HG02852 (cell line): Measurements from ENCODE around the gene ZSCAN16.
"Not testable (repeated sequence)": the region's sequence is repeated elsewhere in the genome, so short reads cannot be mapped to it uniquely, and the experiment has no call there.

ENCODE experiments used
- ATAC-seq: cut with Tn5 transposase; IDR thresholded peaks from one replicate; pipeline ENCODE4 v1.9.1; 2021; ENCODE audit warnings: mild to moderate bottlenecking, moderate library complexity; ENCODE audit not compliant: unreplicated experiment

The ZSCAN16 gene

DNA sequence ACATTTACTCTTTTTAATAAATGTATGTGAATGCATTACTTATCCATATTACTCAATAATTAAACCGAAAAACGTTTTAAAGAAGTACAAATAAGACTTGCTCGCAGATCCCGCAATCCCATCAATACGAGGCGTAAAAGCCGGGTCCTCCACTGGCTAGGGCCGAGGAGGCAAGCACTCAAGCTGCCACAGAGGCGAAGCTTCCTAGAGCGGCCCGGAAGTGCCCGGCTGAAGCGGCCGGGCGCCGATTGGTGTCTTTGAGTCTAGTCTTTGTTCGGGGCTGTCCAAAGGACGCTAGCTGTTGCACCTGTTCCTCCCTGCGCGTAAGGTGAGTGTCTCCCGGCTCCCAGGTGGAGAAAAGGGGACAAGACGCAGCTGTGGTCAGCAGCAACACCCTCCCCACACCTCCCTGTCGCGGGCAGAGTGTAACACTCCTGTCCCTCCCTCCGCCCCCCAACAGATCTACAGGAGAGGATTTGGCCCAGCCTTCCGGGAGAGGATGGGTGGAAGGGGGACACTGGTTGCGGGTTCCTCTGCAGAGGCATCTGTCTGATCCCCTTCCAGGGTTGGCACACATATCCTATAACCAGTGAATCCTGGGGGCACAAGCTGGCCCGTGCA, at the start of gene ZSCAN16:
Gene ZSCAN16 (plus strand): TSS at position 260 of the 621 bp plus-strand sequence. CDS start 835 bp downstream, outside the sequence.
- ATAC-seq, result peak; percentile 98

DNA sequence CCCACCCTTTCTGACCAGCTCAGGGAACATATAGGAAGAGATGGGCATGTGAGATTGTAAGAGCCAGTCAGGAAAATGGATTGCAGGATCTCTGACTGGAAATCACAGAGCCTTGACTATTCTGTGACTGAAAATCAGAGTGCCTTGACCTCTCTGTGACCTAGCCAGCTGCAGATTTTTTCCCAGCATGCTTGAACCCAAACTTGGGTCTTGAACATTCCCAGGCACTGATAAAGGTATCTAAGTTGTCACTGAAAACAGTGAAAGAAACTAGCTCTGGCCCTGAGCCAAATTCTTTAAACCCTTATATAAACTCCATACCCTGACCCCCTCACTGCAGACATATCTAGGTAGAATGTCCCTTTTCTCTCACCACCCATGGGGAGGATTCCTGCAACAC, 46.4 kb upstream of the ZSCAN16 start:
- no peak for ATAC-seq

DNA sequence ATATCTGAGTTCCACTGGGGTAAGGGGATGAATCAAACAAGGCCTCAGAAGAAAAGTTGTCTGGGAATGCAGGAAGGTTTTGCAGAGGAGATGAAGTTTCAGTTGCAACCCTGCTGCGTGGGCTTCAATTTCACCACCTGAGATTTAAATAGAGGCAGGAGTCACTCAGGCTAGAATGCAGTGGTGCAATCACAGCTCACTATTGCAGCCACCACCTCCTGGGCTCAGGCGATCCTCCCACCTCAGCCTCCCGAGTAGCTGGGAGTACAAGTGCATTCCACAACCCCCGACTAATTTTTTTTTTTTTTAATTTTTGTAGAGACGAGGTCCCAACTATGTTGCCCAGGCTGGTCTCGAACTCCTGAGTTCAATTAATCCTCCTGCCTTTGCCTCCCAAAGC, 45.6 kb upstream of the ZSCAN16 start:
- ATAC-seq, result no peak

DNA sequence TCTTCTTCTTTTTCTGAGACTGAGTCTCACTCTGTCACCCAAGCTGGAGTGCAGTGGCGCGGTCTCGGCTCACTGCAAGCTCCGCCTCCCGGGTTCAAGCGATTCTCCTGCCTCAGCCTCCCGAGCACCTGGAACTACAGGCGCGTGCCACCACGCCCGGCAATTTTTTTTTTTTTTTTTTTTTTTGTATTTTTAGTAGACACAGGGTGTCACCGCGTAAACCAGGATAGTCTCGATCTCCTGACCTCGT, 44.1 kb upstream of the ZSCAN16 start, which contains the start of gene ZNF165:
Gene ZNF165 (plus strand): TSS at position 188 of the 250 bp plus-strand sequence. CDS start 4,913 bp downstream, outside the sequence.
- ATAC-seq, result peak; percentile 16

DNA sequence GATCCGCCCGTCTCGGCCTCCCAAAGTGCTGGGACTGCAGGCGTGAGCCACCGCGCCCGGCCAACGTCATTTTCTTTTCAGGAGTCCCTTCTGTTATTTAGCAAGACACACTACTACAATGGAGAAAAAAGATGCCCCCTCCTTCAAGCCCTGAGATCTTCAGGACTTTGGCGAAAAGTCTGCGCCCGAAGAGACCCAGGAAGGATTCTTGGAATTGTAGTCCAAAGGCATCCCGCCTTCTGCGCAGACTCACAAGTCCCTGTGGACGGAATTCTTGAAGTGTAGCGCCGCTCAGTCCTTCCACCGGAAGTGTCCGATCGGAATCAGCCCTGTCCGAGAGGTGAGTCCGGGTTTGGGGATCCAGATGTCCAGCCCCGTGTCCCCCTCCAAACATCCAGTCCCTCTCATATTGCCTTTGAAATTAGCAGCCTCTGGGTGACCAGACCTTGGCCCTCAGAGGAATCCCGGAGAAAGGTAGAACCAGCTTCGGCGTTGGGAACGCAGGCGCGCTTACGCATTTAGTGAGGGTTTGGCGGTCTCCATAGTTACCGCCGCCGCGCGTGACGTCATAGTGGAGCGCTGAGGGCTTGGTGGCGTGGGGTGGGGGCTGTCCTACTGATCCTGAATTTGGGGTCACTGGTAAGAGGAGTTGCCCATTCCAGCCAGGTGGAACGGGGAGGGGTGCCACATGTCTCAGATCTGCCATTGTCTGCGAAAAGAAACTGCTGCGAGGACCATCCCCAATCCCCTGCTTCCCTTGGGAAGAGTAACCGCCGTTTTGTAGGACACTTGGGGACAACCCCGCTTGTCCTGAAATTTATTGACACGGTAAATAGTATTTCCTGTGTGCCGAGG, 43.6 kb upstream of the ZSCAN16 start:
- ATAC-seq, result peak; percentile 72

DNA sequence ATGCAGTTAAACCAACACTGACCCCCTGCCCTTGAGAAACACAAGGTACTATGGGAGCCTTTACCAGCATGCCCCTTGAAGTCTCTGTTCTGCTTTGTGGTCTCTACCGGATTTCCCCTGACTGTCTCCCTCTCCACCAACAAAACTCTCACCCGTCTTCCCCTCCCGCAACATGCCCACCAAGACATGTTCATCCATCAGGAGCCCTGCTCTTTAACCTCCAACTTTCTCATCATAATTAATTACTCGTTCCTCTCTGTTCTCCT, 43.0 kb upstream of the ZSCAN16 start:
- peak; percentile 39 for ATAC-seq

DNA sequence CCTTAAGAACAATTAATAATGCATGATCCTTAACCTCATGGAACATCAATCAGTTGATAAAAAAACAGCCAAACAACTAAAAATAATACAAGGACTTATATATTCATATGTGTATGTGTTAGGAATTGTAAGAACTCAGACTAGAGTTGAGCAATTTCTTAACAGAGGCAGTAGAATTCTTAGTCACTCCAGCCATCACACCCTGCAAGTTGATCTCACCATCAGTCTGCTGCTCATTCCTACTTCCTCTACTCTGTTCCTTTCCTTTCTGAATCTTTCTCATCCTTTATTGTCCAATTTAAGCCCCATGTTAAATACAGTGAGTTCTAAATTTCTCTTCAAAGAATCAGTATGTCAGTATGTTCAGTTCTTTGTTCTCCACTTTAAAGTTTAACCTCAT, 41.5 kb upstream of the ZSCAN16 start:
- no peak for ATAC-seq

DNA sequence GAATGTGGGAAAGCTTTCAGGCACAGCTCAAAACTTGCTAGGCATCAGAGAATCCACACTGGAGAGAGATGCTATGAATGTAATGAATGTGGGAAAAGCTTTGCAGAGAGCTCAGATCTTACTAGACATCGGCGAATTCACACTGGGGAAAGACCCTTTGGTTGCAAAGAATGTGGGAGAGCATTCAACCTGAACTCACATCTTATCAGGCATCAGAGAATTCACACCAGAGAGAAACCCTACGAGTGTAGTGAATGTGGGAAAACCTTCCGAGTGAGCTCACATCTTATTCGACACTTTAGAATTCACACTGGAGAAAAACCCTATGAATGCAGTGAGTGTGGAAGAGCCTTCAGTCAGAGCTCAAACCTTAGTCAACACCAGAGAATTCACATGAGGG, 35.4 kb upstream of the ZSCAN16 start:
- ATAC-seq, result no peak

DNA sequence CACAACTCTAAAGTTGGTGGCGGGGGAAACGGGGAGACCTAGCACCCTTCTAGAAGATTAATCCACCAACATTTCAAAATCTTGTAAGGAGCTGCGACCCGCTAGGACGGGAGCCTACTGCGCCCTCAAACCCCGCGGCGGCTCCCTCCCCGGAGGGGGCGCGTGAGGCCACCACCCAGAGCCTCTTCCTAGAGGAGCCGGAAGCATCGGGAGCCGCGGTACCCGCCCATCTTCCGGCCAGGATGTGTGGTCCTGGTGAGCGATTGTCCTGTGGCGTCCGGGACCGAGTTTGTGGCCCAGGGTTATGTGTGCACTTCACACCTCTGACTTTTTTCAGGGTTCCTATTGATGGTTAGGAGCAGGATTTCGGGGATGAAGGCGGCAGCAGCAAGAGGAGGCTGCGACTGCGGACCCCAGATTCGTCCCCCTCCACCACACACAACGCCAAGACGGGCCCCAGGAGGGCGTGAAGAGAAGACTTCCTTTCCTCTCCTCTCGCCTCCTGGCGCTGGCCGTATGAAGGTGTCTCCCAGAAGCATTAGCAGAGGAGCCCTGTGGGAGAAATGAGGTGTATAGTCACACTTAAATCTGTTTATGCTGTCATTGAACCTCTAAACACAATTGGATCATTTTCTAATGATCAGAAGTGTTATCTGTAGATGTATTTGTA, 33.4 kb upstream of the ZSCAN16 start:
- ATAC-seq, result no peak

DNA sequence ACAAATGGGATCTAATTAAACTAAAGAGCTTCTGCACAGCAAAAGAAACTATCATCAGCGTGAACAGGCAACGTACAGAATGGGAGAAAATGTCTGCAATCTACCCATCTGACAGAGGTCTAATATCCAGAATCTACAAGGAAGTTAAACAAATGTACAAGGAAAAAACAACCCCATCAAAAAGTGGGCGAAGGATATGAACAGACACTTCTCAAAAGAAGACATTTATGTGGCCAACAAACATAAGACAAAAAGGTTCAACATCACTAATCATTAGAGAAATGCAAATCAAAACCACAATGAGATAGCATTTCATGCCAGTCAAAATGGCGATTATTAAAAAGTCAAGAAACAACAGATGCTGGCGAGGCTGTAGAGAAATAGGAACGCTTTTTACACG, 22.2 kb upstream of the ZSCAN16 start:
- ATAC-seq, result not testable (repeated sequence)

DNA sequence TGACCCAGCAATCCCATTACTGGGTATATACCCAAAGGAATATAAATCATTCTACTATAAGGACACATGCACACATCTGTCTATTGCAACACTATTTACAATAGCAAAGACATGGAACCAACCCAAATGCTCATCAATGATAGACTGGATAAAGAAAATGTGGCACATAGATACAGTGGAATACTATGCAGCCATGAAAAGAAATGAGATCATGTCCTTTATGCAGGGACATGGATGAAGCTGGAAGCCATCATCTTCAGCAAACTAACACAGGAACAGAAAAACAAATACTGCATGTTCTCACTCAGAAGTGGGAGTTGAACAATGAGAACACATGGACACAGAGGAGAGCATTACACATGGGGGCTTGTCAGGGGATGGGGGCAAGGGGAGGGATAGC, 21.7 kb upstream of the ZSCAN16 start:
- ATAC-seq, result not testable (repeated sequence)

DNA sequence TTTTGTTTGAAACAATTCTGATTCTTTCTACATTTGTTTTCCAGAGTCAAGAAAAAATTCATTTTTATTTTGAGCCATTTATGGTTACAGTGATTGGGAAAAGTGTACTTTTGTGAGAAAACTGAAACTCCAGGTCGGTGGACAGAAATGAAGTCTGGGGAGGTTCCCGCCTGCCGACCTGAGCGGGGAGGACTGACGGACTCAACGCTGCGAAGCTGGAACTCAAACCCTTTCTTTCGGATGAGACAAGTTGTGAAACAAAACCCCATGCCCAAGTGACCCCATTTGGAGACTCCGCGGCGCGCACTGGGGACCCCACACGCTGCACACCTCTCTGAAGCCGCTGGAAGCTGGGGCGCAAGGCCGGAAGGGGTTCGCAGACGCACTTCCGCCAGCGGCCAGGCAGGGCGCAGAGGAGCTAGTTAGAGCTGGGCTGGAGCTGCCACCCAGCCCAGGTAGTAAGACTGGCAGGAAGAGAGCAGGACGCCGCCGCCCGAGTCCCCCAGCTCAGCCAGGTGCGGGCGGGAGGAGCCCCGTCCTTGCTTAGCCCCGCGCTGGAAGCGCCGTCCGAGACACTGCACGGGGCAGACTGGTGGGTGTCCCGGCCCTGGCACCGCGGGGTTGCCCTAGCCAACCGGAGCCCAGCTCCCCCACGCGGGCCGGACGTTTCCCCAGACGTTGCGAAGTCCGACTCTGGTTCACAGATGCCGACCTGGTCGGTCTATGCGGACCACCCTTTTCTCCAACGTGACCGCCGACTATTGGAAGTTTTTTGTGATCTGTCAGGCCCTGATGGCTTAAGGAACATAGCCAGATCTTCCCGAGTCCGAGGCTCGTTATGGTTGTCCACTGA, 19.8 kb upstream of the ZSCAN16 start:
- peak; percentile 99 for ATAC-seq

DNA sequence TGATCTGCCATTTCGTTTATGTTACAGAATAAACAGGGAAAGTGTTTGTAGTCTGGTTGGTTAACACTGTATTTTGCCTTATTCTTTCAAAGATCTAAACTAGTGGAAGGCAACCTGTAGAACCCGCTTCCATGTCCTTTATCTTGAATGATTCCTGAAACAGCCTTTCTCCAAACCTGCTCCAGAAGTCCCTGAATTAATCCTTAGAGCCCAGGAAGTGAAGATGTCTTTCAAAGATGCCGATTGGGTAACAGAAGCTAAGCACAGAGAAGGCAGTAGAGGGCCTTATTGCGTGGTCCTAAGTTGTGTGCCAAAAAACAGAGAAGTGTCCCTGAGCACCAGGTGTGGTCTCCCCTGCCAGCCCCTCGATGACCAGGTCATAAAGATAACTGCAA, 19.2 kb upstream of the ZSCAN16 start:
- ATAC-seq, result no peak

DNA sequence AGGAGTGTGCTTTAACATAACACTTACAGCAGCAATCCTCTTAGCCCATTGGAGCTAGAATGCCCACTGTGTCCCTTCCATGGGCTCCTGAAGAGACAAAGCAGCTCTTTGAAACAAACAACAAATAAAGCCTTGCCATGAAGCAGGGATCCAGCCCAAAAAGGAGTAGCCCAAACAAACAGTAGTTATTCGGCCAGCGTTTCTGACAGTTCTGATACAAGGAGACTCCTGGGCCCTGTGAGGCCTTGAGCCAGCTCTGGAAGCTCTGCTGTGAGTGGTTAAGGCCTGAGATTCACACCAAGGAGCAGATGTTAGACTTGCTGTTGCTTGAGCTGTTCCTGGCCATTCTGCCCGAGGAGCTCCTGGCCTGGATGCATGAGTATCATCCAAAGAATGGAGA, 16.9 kb upstream of the ZSCAN16 start:
- no peak for ATAC-seq

DNA sequence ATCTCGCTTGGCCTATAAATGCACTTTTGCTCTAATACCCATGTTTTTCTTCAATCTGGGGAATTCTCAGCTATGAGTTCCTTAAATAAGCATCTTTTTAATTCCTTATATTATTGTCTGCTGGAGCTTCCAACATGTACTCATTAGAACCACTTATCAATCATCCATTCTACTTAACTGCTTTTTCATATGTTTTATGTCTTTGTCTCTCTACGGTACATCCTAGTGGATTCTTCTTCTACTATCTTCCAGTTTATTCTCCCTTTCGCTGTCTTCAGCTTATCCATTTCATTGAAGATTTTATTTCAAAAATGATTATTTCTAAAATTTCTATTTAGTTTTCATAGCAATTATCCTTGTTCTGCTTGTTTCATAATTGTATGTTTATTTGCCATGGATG, 12.4 kb upstream of the ZSCAN16 start:
- ATAC-seq, result no peak

DNA sequence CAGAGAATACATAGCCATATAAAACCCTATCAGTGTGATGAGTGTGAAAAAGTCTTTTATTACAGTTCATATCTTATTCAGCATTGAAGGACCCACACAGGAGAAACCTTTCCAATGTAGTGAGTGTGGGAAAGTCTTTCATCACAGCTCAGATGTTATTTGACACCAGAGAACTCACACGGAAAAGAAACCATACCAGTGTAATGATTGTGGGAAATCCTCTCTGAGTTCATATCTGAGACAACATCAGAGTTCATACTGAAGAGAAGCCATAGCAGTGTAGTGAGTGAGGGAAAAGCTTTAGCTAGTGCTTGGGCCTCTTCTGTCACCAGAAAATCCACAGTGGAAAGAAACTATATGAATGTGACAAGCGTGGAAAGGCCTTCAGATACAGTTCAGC, 8.6 kb upstream of the ZSCAN16 start:
- no peak for ATAC-seq

DNA sequence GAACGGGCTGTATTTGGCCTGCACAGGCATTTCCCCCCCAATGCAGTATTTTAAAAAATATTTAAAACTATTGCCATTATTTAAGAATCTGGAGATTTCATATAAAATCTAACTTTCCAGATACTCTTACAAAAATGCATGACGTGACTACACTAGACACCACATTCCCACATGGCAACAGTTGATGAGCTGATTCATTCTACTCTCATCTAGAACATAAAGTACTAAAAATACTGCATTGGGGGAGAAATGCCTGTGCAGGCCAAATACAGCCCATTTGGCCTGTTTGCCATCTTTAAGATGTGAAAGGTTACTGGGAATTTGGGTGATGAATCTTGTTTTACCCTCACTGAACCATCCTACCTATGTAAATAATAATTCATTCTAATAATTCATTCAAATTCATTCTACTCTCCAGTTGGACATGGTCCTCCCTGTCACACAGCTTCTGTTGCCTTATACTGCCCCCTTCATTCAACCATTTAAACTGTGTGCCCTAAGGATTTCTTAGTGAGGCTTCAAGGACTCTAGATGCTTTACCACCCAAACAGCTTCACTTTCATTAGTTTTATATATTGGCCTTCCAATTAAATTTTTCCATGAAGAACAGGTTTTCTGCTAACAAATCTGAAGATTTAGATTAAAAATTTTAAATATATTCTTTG, 6.9 kb upstream of the ZSCAN16 start:
- ATAC-seq, result no peak

DNA sequence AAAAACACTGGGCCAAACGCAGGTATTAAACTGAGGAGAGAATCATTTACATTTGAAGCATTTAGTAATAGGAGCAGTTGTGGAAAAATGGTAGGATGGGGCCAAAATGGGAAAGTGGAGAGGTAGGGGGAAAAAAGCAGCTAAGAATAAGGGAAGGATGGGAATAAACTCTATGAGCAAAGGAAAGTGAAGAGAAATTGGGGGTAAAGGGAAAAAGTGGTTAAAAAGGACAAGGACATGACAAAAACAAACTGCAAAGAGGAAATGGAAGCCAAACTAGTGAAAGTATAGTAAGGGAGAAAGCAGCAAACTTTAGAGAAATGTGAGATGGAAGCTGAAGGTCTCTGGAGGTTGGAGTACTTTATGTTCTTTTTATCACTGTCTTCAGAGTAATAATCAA, 6.2 kb upstream of the ZSCAN16 start:
- ATAC-seq, result no peak

DNA sequence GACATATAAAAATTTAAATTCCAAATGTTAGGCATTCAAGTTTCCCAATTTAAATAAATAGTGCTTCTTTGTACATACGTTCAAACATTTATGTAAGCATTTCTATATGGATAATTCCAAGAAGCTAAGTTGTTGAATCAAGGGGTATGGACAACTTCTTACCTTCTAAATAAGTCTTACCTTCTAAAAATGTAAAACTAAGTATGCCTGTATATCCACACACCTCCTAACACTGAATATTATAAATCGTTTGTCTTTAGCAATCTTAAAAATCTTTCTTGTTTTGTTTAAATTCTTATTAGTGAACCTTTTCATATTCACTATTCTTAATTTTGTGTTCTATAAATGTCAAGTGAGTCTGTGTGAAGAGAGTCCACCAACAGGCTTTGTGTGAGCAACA, 2.5 kb upstream of the ZSCAN16 start:
- ATAC-seq, result no peak

DNA sequence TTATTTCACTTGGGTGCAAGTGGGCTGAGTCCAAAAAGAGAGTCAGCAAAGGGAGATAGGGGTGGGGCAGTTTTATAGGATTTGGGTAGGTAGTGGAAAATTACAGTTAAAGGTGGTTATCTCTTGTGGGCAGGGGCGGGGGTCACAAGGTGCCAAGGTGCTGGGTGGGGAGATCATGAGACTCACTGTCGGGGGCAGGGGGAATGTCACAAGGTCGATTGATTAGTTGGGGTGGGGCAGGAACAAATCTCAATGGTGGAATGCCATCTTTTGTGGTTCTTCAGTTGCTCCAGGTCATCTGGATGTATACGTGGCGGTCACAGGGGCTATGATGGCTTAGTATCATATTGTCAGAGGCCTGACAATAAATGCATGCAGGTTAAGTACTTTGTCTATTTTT, 2.1 kb upstream of the ZSCAN16 start:
- not testable (repeated sequence) for ATAC-seq

DNA sequence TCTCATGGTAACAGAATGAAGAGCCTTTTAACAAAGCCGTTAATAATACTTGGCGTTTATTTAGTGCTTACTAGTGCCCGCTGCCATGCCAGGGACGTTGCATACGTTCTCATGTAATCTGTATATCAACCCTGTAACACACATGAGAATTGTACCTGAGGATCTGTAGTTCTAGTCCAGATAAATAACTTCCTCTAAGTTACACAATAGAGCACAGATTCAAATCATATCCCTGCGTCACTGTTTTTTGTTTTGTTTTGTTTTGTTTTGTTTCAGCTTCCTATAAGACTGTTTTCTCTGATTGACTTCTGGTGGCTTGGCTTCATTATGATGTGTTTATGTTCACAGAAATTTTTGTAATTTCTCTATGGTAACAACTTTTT, 553 bp downstream of the ZSCAN16 start:
- ATAC-seq, result no peak
